H9 (cell line): ENCODE data around the gene FXYD6. TPM values are rescaled to one million over a fixed set of nuclear protein-coding genes. Genes with fewer than 3 reads are reported as not detected.

Experiments used
- DNase-seq: peaks from one replicate; pipeline ENCODE4 v3.0.0-alpha.2; 2017
- H2AFZ ChIP-seq: one replicate; pipeline ENCODE4 v1.6.1; 2013; ENCODE audit warnings: mild to moderate bottlenecking, low read length, control low read depth, moderate library complexity
- H2AK5ac ChIP-seq: 2 replicates; pipeline ENCODE4 v1.6.1; 2013; ENCODE audit warnings: low read length, control low read depth, mixed read lengths; ENCODE audit not compliant: insufficient read length
- H2BK120ac ChIP-seq: one replicate; pipeline ENCODE4 v1.6.1; 2013; ENCODE audit warnings: low read depth, mild to moderate bottlenecking, low read length, control low read depth, inconsistent platforms; ENCODE audit not compliant: poor library complexity, severe bottlenecking
- H2BK12ac ChIP-seq: 2 replicates; pipeline ENCODE4 v1.6.1; 2013; ENCODE audit warnings: low read length, control low read depth, mixed read lengths, low read depth; ENCODE audit not compliant: insufficient read length
- H2BK15ac ChIP-seq: 2 replicates; pipeline ENCODE4 v1.6.1; 2013; ENCODE audit warnings: low read depth, low read length, control low read depth
- H2BK20ac ChIP-seq: one replicate; pipeline ENCODE4 v1.6.1; 2013; ENCODE audit warnings: low read depth, mild to moderate bottlenecking, low read length, control low read depth, inconsistent platforms; ENCODE audit not compliant: poor library complexity, severe bottlenecking
- H2BK5ac ChIP-seq: 2 replicates; pipeline ENCODE4 v1.6.1; 2013; ENCODE audit warnings: low read length, control low read depth, mixed read lengths; ENCODE audit not compliant: insufficient read length
- H3K14ac ChIP-seq: 2 replicates; pipeline ENCODE4 v1.6.1; 2013; ENCODE audit warnings: low read length, control low read depth; ENCODE audit not compliant: insufficient read depth
- H3K18ac ChIP-seq: 2 replicates; pipeline ENCODE4 v1.6.1; 2013; ENCODE audit warnings: low read depth, mild to moderate bottlenecking, mixed read lengths, low read length, control low read depth; ENCODE audit not compliant: insufficient read length
- H3K23ac ChIP-seq: 2 replicates; pipeline ENCODE4 v1.6.1; 2013; ENCODE audit warnings: low read length, control low read depth, mixed read lengths, low read depth; ENCODE audit not compliant: insufficient read length
- H3K23me2 ChIP-seq: 2 replicates; pipeline ENCODE4 v1.6.1; 2013; ENCODE audit warnings: low read depth, mild to moderate bottlenecking, mixed read lengths, low read length, control low read depth; ENCODE audit not compliant: insufficient read length, poor library complexity, severe bottlenecking
- H3K27ac ChIP-seq: 2 replicates; pipeline ENCODE4 v1.5.1; 2013; ENCODE audit warnings: low read length, control low read depth, mixed read lengths, low read depth; ENCODE audit not compliant: insufficient read length
- H3K27me3 ChIP-seq: 2 replicates; pipeline ENCODE4 v1.6.1; 2013; ENCODE audit warnings: low read length, control low read depth, inconsistent platforms; ENCODE audit not compliant: insufficient read depth
- H3K4ac ChIP-seq: 2 replicates; pipeline ENCODE4 v1.6.1; 2013; ENCODE audit warnings: low read depth, mild to moderate bottlenecking, control low read depth, inconsistent platforms, low read length, moderate library complexity
- H3K4me1 ChIP-seq: 2 replicates; pipeline ENCODE4 v1.6.1; 2013; ENCODE audit warnings: low read length, control low read depth, inconsistent platforms; ENCODE audit not compliant: insufficient read depth
- H3K4me2 ChIP-seq: 2 replicates; pipeline ENCODE4 v1.6.1; 2013; ENCODE audit warnings: low read length, control low read depth, mixed read lengths; ENCODE audit not compliant: insufficient read length, insufficient read depth
- H3K56ac ChIP-seq: 2 replicates; pipeline ENCODE4 v1.6.1; 2013; ENCODE audit warnings: low read depth, mild to moderate bottlenecking, mixed read lengths, low read length, control low read depth; ENCODE audit not compliant: insufficient read length
- H3K79me1 ChIP-seq: 2 replicates; pipeline ENCODE4 v1.6.1; 2013; ENCODE audit warnings: low read depth, mild to moderate bottlenecking, moderate library complexity, low read length, control low read depth, inconsistent platforms; ENCODE audit not compliant: insufficient read depth, poor library complexity, severe bottlenecking
- H3K79me2 ChIP-seq: 2 replicates; pipeline ENCODE4 v1.6.1; 2013; ENCODE audit warnings: low read length, control low read depth, inconsistent platforms; ENCODE audit not compliant: insufficient read depth
- H3K9ac ChIP-seq: 2 replicates; pipeline ENCODE4 v1.6.1; 2013; ENCODE audit warnings: low read length, control low read depth, mixed read lengths; ENCODE audit not compliant: insufficient read length; ENCODE audit errors: extremely low read depth
- H3K9me3 ChIP-seq: one replicate; pipeline ENCODE4 v1.6.1; 2013; ENCODE audit warnings: low read depth, low read length, inconsistent platforms; ENCODE audit not compliant: control insufficient read depth
- H3T11ph ChIP-seq: one replicate; pipeline ENCODE4 v1.6.1; 2013; ENCODE audit warnings: mild to moderate bottlenecking, low read length, control low read depth, inconsistent platforms
- H4K20me1 ChIP-seq: one replicate; pipeline ENCODE4 v1.6.1; 2013; ENCODE audit not compliant: control insufficient read depth, insufficient read length, insufficient read depth
- H4K5ac ChIP-seq: 2 replicates; pipeline ENCODE4 v1.6.1; 2013; ENCODE audit warnings: low read depth, mild to moderate bottlenecking, mixed read lengths, low read length, control low read depth; ENCODE audit not compliant: insufficient read length
- H4K8ac ChIP-seq: replicated peaks from 2 replicates; pipeline ENCODE4 v1.6.1; 2013; ENCODE audit warnings: low read length, control low read depth, mixed read lengths, low read depth; ENCODE audit not compliant: insufficient read length
- H4K91ac ChIP-seq: 2 replicates; pipeline ENCODE4 v1.6.1; 2013; ENCODE audit warnings: low read depth, mild to moderate bottlenecking, moderate library complexity, mixed read lengths, low read length, control low read depth; ENCODE audit not compliant: insufficient read length
- H3K27ac Mint-ChIP-seq, 3 experiments: 2 replicates in 2 of 3; 3 replicates in 1 of 3; pipeline ENCODE4 v1.8.0; 2020 to 2021; ENCODE audit warnings: mixed read lengths in 3 of 3, mild to moderate bottlenecking in 1 of 3, moderate library complexity in 1 of 3
- H3K27me3 Mint-ChIP-seq: 2 replicates; pipeline ENCODE4 v1.8.0; 2021; ENCODE audit warnings: low read depth, mild to moderate bottlenecking, moderate library complexity, mixed read lengths
- H3K36me3 Mint-ChIP-seq, 3 experiments: 2 replicates in 2 of 3; 3 replicates in 1 of 3; pipeline ENCODE4 v1.8.0; 2020 to 2021; ENCODE audit warnings: low read depth in 3 of 3, mixed read lengths in 3 of 3; ENCODE audit not compliant: insufficient read depth in 1 of 3
- H3K4me1 Mint-ChIP-seq, 2 experiments: 2 replicates each; pipeline ENCODE4 v1.8.0; 2020; ENCODE audit warnings: mixed read lengths in 2 of 2
- H3K4me3 Mint-ChIP-seq, 2 experiments: 2 replicates in 1 of 2; 3 replicates in 1 of 2; pipeline ENCODE4 v1.8.0; 2020 to 2021; ENCODE audit warnings: mild to moderate bottlenecking in 2 of 2, mixed read lengths in 2 of 2, moderate library complexity in 1 of 2
- H3K9me3 Mint-ChIP-seq, 2 experiments: 2 replicates in 1 of 2; 3 replicates in 1 of 2; pipeline ENCODE4 v1.8.0; 2020; ENCODE audit warnings: mild to moderate bottlenecking in 2 of 2, mixed read lengths in 2 of 2, moderate library complexity in 1 of 2
- CTCF ChIP-seq: fragments of 200-600 bp; sonication (generic); conservative IDR thresholded peaks from 3 replicates; pipeline ENCODE4 v1.8.0; 2021; ENCODE audit warnings: antibody characterized with exemption, mild to moderate bottlenecking
- whole genome bisulfite sequencing: extraction: QIAGEN DNeasy Blood & Tissue Kit; methylation state at CpG from one replicate; pipeline ENCODE4 v1.1.7; 2013; ENCODE audit warnings: missing lambda C conversion rate, low lambda C conversion rate, mixed read lengths; ENCODE audit not compliant: insufficient read length; ENCODE audit errors: extremely low coverage; 5-methylcytosine and 5-hydroxymethylcytosine counted together
- total RNA-seq: library from RNA; stranded (reverse); gene quantifications from 2 replicates; pipeline ENCODE4 v1.2.1, GENCODE V29; 2021

The FXYD6 gene
- total RNA-seq, 1 experiment from 2014 or later, result 18.3 TPM

DNA sequence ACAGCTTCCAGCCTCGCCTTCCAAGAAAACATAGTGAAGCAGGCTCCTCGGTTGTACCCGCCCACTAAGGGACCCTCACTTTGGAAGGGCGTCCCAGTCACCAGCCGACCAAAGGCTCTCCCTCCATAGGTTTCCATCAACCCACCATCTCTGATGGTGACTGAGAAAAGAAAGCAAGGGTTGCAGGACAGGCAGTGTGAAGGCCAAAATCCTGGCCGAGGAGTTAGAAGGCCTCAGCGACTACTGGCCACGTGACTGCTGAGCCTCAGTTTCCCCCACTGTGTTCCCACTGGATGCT is 2.7 kb downstream of the FXYD6 start:
- no peaks in the 10 kb centered on the region for H3K9me3 ChIP-seq
- no peak overlapping the region for H3K4me2 ChIP-seq
- H3K18ac ChIP-seq, result no peak overlapping the region
- H2AFZ ChIP-seq, result no peak overlapping the region
- no peaks in the 10 kb centered on the region for H3K79me1 ChIP-seq
- no peak overlapping the region for H2BK20ac ChIP-seq
- peaks cover 66% of the 10 kb centered on the region for H3K27me3 Mint-ChIP-seq
- H3K27ac ChIP-seq, result no peak overlapping the region
- H3K79me2 ChIP-seq, result no peaks in the 10 kb centered on the region
- no peak overlapping the region for H3K4ac ChIP-seq
- H2AK5ac ChIP-seq, result no peak overlapping the region
- H3K4me1 ChIP-seq, result peaks cover 10% of the 10 kb centered on the region; the same call in 1 of the 2 replicates
- no peak overlapping the region for H4K8ac ChIP-seq
- peaks cover 0 to 3% (median 2%) of the 10 kb centered on the region in 3 experiments; a peak in 1 of 7 replicates for H3K36me3 Mint-ChIP-seq
- H4K20me1 ChIP-seq, result no peaks in the 10 kb centered on the region
- H3K27ac Mint-ChIP-seq, result no peak overlapping the region
- no peak overlapping the region for H3K9ac ChIP-seq
- no peak overlapping the region for H3K56ac ChIP-seq
- peak overlapping the region in 1 of 2 experiments; percentile 77; a peak in 2 of 5 replicates for H3K4me3 Mint-ChIP-seq
- no peak for DNase-seq
- H3K9me3 Mint-ChIP-seq, result no peaks in the 10 kb centered on the region
- TF ChIP-seq CTCF, result no peak
- no CpG with 5 or more reads among the region's 8 CpGs for WGBS
- peaks cover 19% of the 10 kb centered on the region for H3K23me2 ChIP-seq
- H3T11ph ChIP-seq, result no peak overlapping the region
- no peak overlapping the region for H4K5ac ChIP-seq
- no peak overlapping the region for H2BK15ac ChIP-seq
- H3K14ac ChIP-seq, result no peak overlapping the region
- H2BK12ac ChIP-seq, result no peak overlapping the region
- H3K4me1 Mint-ChIP-seq, result peaks cover 55 to 76% of the 10 kb centered on the region in 2 experiments
- H3K23ac ChIP-seq, result no peak overlapping the region
- H2BK5ac ChIP-seq, result no peak overlapping the region
- no peak overlapping the region for H2BK120ac ChIP-seq
- H4K91ac ChIP-seq, result no peak overlapping the region
- H3K27me3 ChIP-seq, result no peaks in the 10 kb centered on the region; the same call in 1 of the 2 replicates
